HEK293 (cell line): ENCODE measurements around the gene E2F1.

Experiments used
- CTCF ChIA-PET: fragments of 350-600 bp; formaldehyde crosslinking; extraction: SDS; loops from one replicate; lab custom pipeline; 2021; ENCODE audit warnings: antibody characterized with exemption; lab: Yijun Ruan, JAX
- POLR2A ChIA-PET: fragments of 300-600 bp; formaldehyde crosslinking; extraction: SDS; loops from one replicate; lab custom pipeline; 2020; ENCODE audit warnings: antibody characterized with exemption, inconsistent platforms; lab: Yijun Ruan, JAX
- H3K27ac ChIP-seq: fragments of 200-500 bp; sonication (Bioruptor generic); 2 replicates; pipeline ENCODE4 v1.5.1; 2014; ENCODE audit warnings: low read depth, low read length, control low read depth, inconsistent platforms; ENCODE audit errors: extremely low read depth
- H3K36me3 ChIP-seq, 2 experiments: fragments of 200-500 bp in 1 of 2; sonication (Bioruptor generic) in 1 of 2; 1 replicate in 1 of 2; 2 replicates in 1 of 2; pipeline ENCODE4 v1.5.1; 2014 to 2017; ENCODE audit warnings: inconsistent platforms in 2 of 2, low read length in 2 of 2; ENCODE audit not compliant: control insufficient read depth in 2 of 2, insufficient read depth in 1 of 2
- H3K4me1 ChIP-seq: fragments of 200-500 bp; sonication (Bioruptor generic); 2 replicates; pipeline ENCODE4 v1.5.1; 2014; ENCODE audit warnings: mild to moderate bottlenecking, low read length, inconsistent platforms; ENCODE audit not compliant: control insufficient read depth, insufficient read depth
- H3K4me3 ChIP-seq: 2 replicates; pipeline ENCODE4 v1.5.1; 2011; ENCODE audit warnings: low read depth, mild to moderate bottlenecking, control low read depth, low read length, moderate library complexity
- H3K9me3 ChIP-seq: fragments of 200-500 bp; sonication (Bioruptor generic); 2 replicates; pipeline ENCODE4 v1.5.1; 2014; ENCODE audit warnings: low read depth, low read length, inconsistent platforms; ENCODE audit not compliant: control insufficient read depth, insufficient read depth
- AEBP2 ChIP-seq: fragments of 450-650 bp; formaldehyde crosslinking; IDR thresholded peaks from 2 replicates; pipeline ENCODE4 v1.5.1; 2016; ENCODE audit warnings: missing biosample characterization, missing genetic modification characterization, borderline replicate concordance
- GLI4 ChIP-seq: fragments of 450-650 bp; formaldehyde crosslinking; IDR thresholded peaks from 2 replicates; pipeline ENCODE4 v1.5.1; 2016; ENCODE audit warnings: missing biosample characterization, missing genetic modification characterization
- KLF10 ChIP-seq: fragments of 450-650 bp; IDR thresholded peaks from 2 replicates; pipeline ENCODE4 v1.5.1; 2018; ENCODE audit warnings: missing biosample characterization, mild to moderate bottlenecking, missing genetic modification characterization
- PBX3 ChIP-seq: sonication (generic); formaldehyde crosslinking; IDR thresholded peaks from 2 replicates; pipeline ENCODE4 v1.8.1; 2022; ENCODE audit warnings: mild to moderate bottlenecking, moderate library complexity, missing genetic modification reagents
- PRDM1 ChIP-seq: fragments of 450-650 bp; formaldehyde crosslinking; IDR thresholded peaks from 2 replicates; pipeline ENCODE4; 2016; ENCODE audit warnings: missing biosample characterization, missing genetic modification characterization
- TCF7L2 ChIP-seq: IDR thresholded peaks from 2 replicates; pipeline ENCODE4 v1.6.1; 2011; ENCODE audit warnings: low read depth, mild to moderate bottlenecking, inconsistent platforms, low read length, moderate library complexity, borderline replicate concordance
- ZBTB1 ChIP-seq: fragments of 450-650 bp; formaldehyde crosslinking; IDR thresholded peaks from 2 replicates; pipeline ENCODE4 v1.5.1; 2016; ENCODE audit warnings: missing biosample characterization, missing genetic modification characterization
- ZBTB20 ChIP-seq: fragments of 450-650 bp; formaldehyde crosslinking; IDR thresholded peaks from 2 replicates; pipeline ENCODE4 v1.5.1; 2016; ENCODE audit warnings: missing biosample characterization, missing genetic modification characterization
- ZBTB26 ChIP-seq: fragments of 450-650 bp; formaldehyde crosslinking; optimal IDR thresholded peaks from 2 replicates; pipeline ENCODE3; 2016; ENCODE audit warnings: missing biosample characterization, mild to moderate bottlenecking, missing genetic modification characterization
- ZBTB49 ChIP-seq: fragments of 450-650 bp; formaldehyde crosslinking; IDR thresholded peaks from 2 replicates; pipeline ENCODE4 v1.5.1; 2016; ENCODE audit warnings: missing biosample characterization, missing genetic modification characterization, low read depth
- ZBTB8A ChIP-seq: fragments of 450-650 bp; formaldehyde crosslinking; IDR thresholded peaks from 2 replicates; pipeline ENCODE4 v1.5.1; 2016; ENCODE audit warnings: missing biosample characterization, missing genetic modification characterization
- ZFP41 ChIP-seq: fragments of 450-650 bp; formaldehyde crosslinking; IDR thresholded peaks from 2 replicates; pipeline ENCODE4 v1.5.1; 2016; ENCODE audit warnings: missing biosample characterization, missing genetic modification characterization, borderline replicate concordance
- ZNF223 ChIP-seq: fragments of 450-650 bp; formaldehyde crosslinking; IDR thresholded peaks from 2 replicates; pipeline ENCODE4 v1.5.1; 2016; ENCODE audit warnings: missing biosample characterization, missing genetic modification characterization
- ZNF280D ChIP-seq: fragments of 450-650 bp; formaldehyde crosslinking; IDR thresholded peaks from 2 replicates; pipeline ENCODE4 v1.5.1; 2016; ENCODE audit warnings: missing biosample characterization, missing genetic modification characterization
- ZNF335 ChIP-seq: fragments of 450-650 bp; formaldehyde crosslinking; conservative IDR thresholded peaks from 2 replicates; pipeline ENCODE4 v1.5.1; 2016; ENCODE audit warnings: missing biosample characterization, missing genetic modification characterization
- ZNF341 ChIP-seq: fragments of 450-650 bp; formaldehyde crosslinking; IDR thresholded peaks from 2 replicates; pipeline ENCODE4; 2016; ENCODE audit warnings: low read depth, missing biosample characterization, missing genetic modification characterization
- ZNF354C ChIP-seq: fragments of 450-650 bp; formaldehyde crosslinking; IDR thresholded peaks from 2 replicates; pipeline ENCODE4 v1.5.1; 2016; ENCODE audit warnings: missing biosample characterization, missing genetic modification characterization, low read depth, borderline replicate concordance
- ZNF37A ChIP-seq: fragments of 450-650 bp; IDR thresholded peaks from 2 replicates; pipeline ENCODE4 v1.5.1; 2018; ENCODE audit warnings: missing biosample characterization, missing genetic modification characterization
- ZNF394 ChIP-seq: fragments of 450-650 bp; formaldehyde crosslinking; IDR thresholded peaks from 2 replicates; pipeline ENCODE4 v1.5.1; 2016; ENCODE audit warnings: missing biosample characterization, missing genetic modification characterization, mild to moderate bottlenecking, moderate library complexity, borderline replicate concordance
- ZNF488 ChIP-seq: fragments of 450-650 bp; formaldehyde crosslinking; IDR thresholded peaks from 2 replicates; pipeline ENCODE4 v1.5.1; 2016; ENCODE audit warnings: missing biosample characterization, missing genetic modification characterization
- ZNF514 ChIP-seq: fragments of 450-650 bp; formaldehyde crosslinking; IDR thresholded peaks from 2 replicates; pipeline ENCODE4 v1.5.1; 2016; ENCODE audit warnings: missing biosample characterization, missing genetic modification characterization
- ZNF571 ChIP-seq: fragments of 450-650 bp; formaldehyde crosslinking; IDR thresholded peaks from 2 replicates; pipeline ENCODE4 v1.5.0; 2017; ENCODE audit warnings: missing biosample characterization, missing genetic modification characterization
- ZXDB ChIP-seq: fragments of 450-650 bp; formaldehyde crosslinking; IDR thresholded peaks from 2 replicates; pipeline ENCODE4 v1.5.1; 2016; ENCODE audit warnings: missing biosample characterization, missing genetic modification characterization

Gene E2F1

GRCh38 chr20:33664085-33664761 lies 22.0 kb downstream of the E2F1 start (continued):
- TF ChIP-seq KLF10 = no peak

- Histone ChIP-seq H3K4me3 (peak overlapping the region; percentile 58), H3K9me3 (no peaks in the 10 kb centered on the region), H3K36me3 (peaks cover 0 to 40% of the 10 kb centered on the region in 2 experiments; a peak in 1 of 3 replicates), H3K4me1 (no peaks in the 10 kb centered on the region), H3K27ac (peak overlapping the region; percentile 62; the same call in 1 of the 2 replicates)
- ChIA-PET CTCF (interaction anchor here (0.6 to 1.8 kb wide), 7 partner anchors 10 to 367 kb away, joined by 3 to 8 read pairs (median 3); no protein-coding TSS in a partner anchor), POLR2A (interaction anchor here (0.6 to 3.2 kb wide), 14 partner anchors 9 to 881 kb away, joined by 3 to 23 read pairs (median 6); partner anchors contain the start of genes CBFA2T2, NECAB3, PXMP4 and SNTA1)
- TF ChIP-seq ZNF488 (tag by site-specific recombination) (no peak), TCF7L2 (no peak), PRDM1 (tag by site-specific recombination) (no peak), ZNF394 (tag by site-specific recombination) (peak; percentile 43; the same call in 1 of the 2 replicates), ZBTB49 (tag by site-specific recombination) (no peak), ZNF514 (no peak), ZXDB (peak; percentile 79), PBX3 (CRISPR knock-in tag) (0 out of 2 replicates have a peak, but pooled peaks have one; percentile 34), GLI4 (tag by site-specific recombination) (no peak), ZNF280D (tag by site-specific recombination) (no peak), ZNF37A (tag by site-specific recombination) (no peak), ZBTB8A (tag by site-specific recombination) (peak; percentile 68), AEBP2 (tag by site-specific recombination) (no peak), ZNF354C (tag by site-specific recombination) (no peak), ZBTB20 (tag by site-specific recombination) (0 out of 2 replicates have a peak, but pooled peaks have one; percentile 36), ZBTB26 (tag by site-specific recombination) (peak; percentile 88), ZNF571 (tag by site-specific recombination) (no peak), ZBTB1 (tag by site-specific recombination) (0 out of 2 replicates have a peak, but pooled peaks have one; percentile 9), ZNF223 (tag by site-specific recombination) (no peak), ZFP41 (tag by site-specific recombination) (no peak), ZNF335 (tag by site-specific recombination) (peak; percentile 96), ZNF341 (tag by site-specific recombination) (peak; percentile 79)
Measured at GRCh38 chr20:33663161-33664084, 22.8 kb downstream of the E2F1 start.
